K562 (cell line): ENCODE results near the gene GADD45GIP1. TPM values are rescaled to one million over a fixed set of nuclear protein-coding genes. Genes with fewer than 3 reads are reported as not detected.

Experiments
- CHCHD3 ChIP-seq: fragments of 250-450 bp; sonication (Bioruptor Pico); IDR thresholded peaks from 2 replicates; pipeline ENCODE4 v2.1.2; 2022; ENCODE audit warnings: mild to moderate bottlenecking
- ERF ChIP-seq: fragments of 450-650 bp; formaldehyde crosslinking; IDR thresholded peaks from 2 replicates; pipeline ENCODE4 v1.4.0; 2020; ENCODE audit warnings: mild to moderate bottlenecking, mixed read lengths
- FOS ChIP-seq: IDR thresholded peaks from 3 replicates; pipeline ENCODE4 v1.6.1; 2011; ENCODE audit not compliant: insufficient read length; ENCODE audit errors: extremely low read depth
- HDAC2 ChIP-seq: fragments of 450-650 bp; IDR thresholded peaks from 2 replicates; pipeline ENCODE4 v1.6.1; 2016; ENCODE audit warnings: mild to moderate bottlenecking
- HDAC8 ChIP-seq: fragments of 450-650 bp; IDR thresholded peaks from 2 replicates; pipeline ENCODE4 v1.6.1; 2016; ENCODE audit warnings: mild to moderate bottlenecking, missing genetic modification characterization, moderate library complexity, missing compliant biosample characterization
- KHSRP ChIP-seq: fragments of 450-650 bp; IDR thresholded peaks from 2 replicates; pipeline ENCODE4 v1.6.1; 2017
- KLF10 ChIP-seq: fragments of 250-450 bp; sonication (Bioruptor Pico); IDR thresholded peaks from 2 replicates; pipeline ENCODE4 v1.6.1; 2021; ENCODE audit warnings: matching md5 sums
- POLR2AphosphoS5 ChIP-seq: IDR thresholded peaks from 2 replicates; pipeline ENCODE4 v1.6.1; 2011; ENCODE audit warnings: mild to moderate bottlenecking, low read depth, low read length, moderate library complexity; ENCODE audit not compliant: control insufficient read depth, insufficient read depth
- POLR3G ChIP-seq: IDR thresholded peaks from 2 replicates; pipeline ENCODE4 v1.6.1; 2011; ENCODE audit not compliant: insufficient read length, insufficient replicate concordance; ENCODE audit errors: extremely low read depth
- SAP30 ChIP-seq: fragments of 200-600 bp; sonication (generic); IDR thresholded peaks from 2 replicates; pipeline ENCODE4 v1.6.1; 2012; ENCODE audit warnings: borderline replicate concordance, low read depth, mild to moderate bottlenecking, moderate library complexity, low read length, control low read depth, inconsistent platforms; ENCODE audit not compliant: insufficient read depth, poor library complexity, severe bottlenecking
- SIN3B ChIP-seq: fragments of 450-650 bp; IDR thresholded peaks from 2 replicates; pipeline ENCODE4 v1.6.1; 2017; ENCODE audit warnings: low read depth, mild to moderate bottlenecking, moderate library complexity
- SRF ChIP-seq, 2 experiments: fragments of 250-450, 450-650 bp in 1 of 2; sonication (Bioruptor Pico) in 1 of 2; sonication (generic) in 1 of 2; formaldehyde crosslinking; IDR thresholded peaks; 2 replicates each; pipeline versions ENCODE4 v1.5.0 to v1.5.1; 2020 to 2022; ENCODE audit warnings: mild to moderate bottlenecking in 1 of 2, missing genetic modification reagents in 1 of 2
- TRIM24 ChIP-seq, 2 experiments: fragments of 450-650 bp; IDR thresholded peaks; 2 replicates each; pipeline ENCODE4 v1.6.1; 2016
- ZFX ChIP-seq: sonication (generic); formaldehyde crosslinking; IDR thresholded peaks from 2 replicates; pipeline ENCODE4 v1.8.0; 2022; ENCODE audit warnings: mild to moderate bottlenecking, missing genetic modification reagents, moderate library complexity
- ZNF212 ChIP-seq: fragments of 450-650 bp; formaldehyde crosslinking; IDR thresholded peaks from 2 replicates; pipeline ENCODE4 v1.4.0; 2020; ENCODE audit warnings: mild to moderate bottlenecking
- ZNF511 ChIP-seq: sonication (generic); formaldehyde crosslinking; IDR thresholded peaks from 2 replicates; pipeline ENCODE4 v1.8.0; 2022; ENCODE audit warnings: mild to moderate bottlenecking, missing genetic modification reagents
- ZNF639 ChIP-seq, 2 experiments: fragments of 200-800 bp in 1 of 2; sonication (Bioruptor generic) in 1 of 2; sonication (generic) in 1 of 2; formaldehyde crosslinking in 1 of 2; IDR thresholded peaks in 1 of 2; conservative IDR thresholded peaks in 1 of 2; 2 replicates each; pipeline versions ENCODE4 v1.5.0 to v1.6.1; 2016 to 2020; ENCODE audit warnings: missing compliant biosample characterization in 1 of 2, missing genetic modification characterization in 1 of 2, missing genetic modification reagents in 1 of 2
- polyA plus RNA-seq, 8 experiments: library from polyadenylated mRNA; depleted of rRNA in 4 of 8; stranded (reverse) in 5 of 8; unstranded in 3 of 8; fragments of >200 nt; fragmentation: Nextera tagmentation in 2 of 8; fragmentation: Illumina TruSeq in 1 of 8; extraction: Ambion mirVana in 2 of 8; extraction: Trizol in 1 of 8; gene quantifications; 2 replicates each; pipeline versions ENCODE4 v1.2.1 to v1.2.3, GENCODE V29; 2011 to 2014; ENCODE audit warnings: inconsistent platforms in 1 of 8, missing spikeins in 1 of 8
- total RNA-seq, 7 experiments: library from RNA; depleted of rRNA in 6 of 7; stranded (reverse); fragments of >200 nt in 6 of 7; fragmentation: Illumina TruSeq in 2 of 7; extraction: Trizol in 2 of 7; gene quantifications; 2 replicates each; pipeline versions ENCODE4 v1.2.1 to v1.2.3, GENCODE V29; 2011 to 2021; ENCODE audit warnings: low replicate concordance in 1 of 7
- TF ChIP-seq, protein P1 (sequence below), 3 experiments: IDR thresholded peaks in 2 of 3; conservative IDR thresholded peaks in 1 of 3; 2 replicates each; pipeline ENCODE4 v1.5.1; 2011 to 2012; ENCODE audit warnings: low read length in 3 of 3, mild to moderate bottlenecking in 3 of 3, control low read depth in 2 of 3, improper control_type of control experiment in 1 of 3, inconsistent platforms in 1 of 3, low read depth in 1 of 3, mixed read lengths in 1 of 3, moderate library complexity in 1 of 3; ENCODE audit not compliant: insufficient read depth in 2 of 3
- TF ChIP-seq, protein P2 (sequence below), 2 experiments: fragments of 450-650 bp; conservative IDR thresholded peaks; 2 replicates each; pipeline ENCODE4 v1.6.1; 2017; ENCODE audit warnings: mild to moderate bottlenecking in 2 of 2, moderate library complexity in 2 of 2
- TF ChIP-seq, protein P3 (sequence below): sonication (generic); formaldehyde crosslinking; IDR thresholded peaks from 2 replicates; pipeline ENCODE4 v1.9.0; 2022; ENCODE audit warnings: mild to moderate bottlenecking, missing genetic modification reagents
- TF ChIP-seq, protein P4 (sequence below): fragments of 250-450 bp; sonication (Bioruptor Pico); IDR thresholded peaks from 2 replicates; pipeline ENCODE4 v1.6.1; 2021; ENCODE audit warnings: mild to moderate bottlenecking

Gene GADD45GIP1
- total and polyA plus RNA-seq, 9 of the 15 experiments (the other 6 are each of a cell fraction or from before 2014, with no cell fraction given), result 5.1 to 161 (median 29.2) TPM

- TF ChIP-seq, protein P1, sequence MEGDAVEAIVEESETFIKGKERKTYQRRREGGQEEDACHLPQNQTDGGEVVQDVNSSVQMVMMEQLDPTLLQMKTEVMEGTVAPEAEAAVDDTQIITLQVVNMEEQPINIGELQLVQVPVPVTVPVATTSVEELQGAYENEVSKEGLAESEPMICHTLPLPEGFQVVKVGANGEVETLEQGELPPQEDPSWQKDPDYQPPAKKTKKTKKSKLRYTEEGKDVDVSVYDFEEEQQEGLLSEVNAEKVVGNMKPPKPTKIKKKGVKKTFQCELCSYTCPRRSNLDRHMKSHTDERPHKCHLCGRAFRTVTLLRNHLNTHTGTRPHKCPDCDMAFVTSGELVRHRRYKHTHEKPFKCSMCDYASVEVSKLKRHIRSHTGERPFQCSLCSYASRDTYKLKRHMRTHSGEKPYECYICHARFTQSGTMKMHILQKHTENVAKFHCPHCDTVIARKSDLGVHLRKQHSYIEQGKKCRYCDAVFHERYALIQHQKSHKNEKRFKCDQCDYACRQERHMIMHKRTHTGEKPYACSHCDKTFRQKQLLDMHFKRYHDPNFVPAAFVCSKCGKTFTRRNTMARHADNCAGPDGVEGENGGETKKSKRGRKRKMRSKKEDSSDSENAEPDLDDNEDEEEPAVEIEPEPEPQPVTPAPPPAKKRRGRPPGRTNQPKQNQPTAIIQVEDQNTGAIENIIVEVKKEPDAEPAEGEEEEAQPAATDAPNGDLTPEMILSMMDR (IDR thresholded peaks at IDR 0.05 in 2 of 3, conservative IDR thresholded peaks at IDR 0.05 in 1 of 3; ENCODE audit: insufficient read depth in 2 of 3, low read depth in 1 of 3, low read length in 3 of 3), result peak in 2 of 3 experiments; percentile 23 to 32; a peak in 1 of 6 replicates
- no peak for TF ChIP-seq POLR3G
- TF ChIP-seq, protein P2, sequence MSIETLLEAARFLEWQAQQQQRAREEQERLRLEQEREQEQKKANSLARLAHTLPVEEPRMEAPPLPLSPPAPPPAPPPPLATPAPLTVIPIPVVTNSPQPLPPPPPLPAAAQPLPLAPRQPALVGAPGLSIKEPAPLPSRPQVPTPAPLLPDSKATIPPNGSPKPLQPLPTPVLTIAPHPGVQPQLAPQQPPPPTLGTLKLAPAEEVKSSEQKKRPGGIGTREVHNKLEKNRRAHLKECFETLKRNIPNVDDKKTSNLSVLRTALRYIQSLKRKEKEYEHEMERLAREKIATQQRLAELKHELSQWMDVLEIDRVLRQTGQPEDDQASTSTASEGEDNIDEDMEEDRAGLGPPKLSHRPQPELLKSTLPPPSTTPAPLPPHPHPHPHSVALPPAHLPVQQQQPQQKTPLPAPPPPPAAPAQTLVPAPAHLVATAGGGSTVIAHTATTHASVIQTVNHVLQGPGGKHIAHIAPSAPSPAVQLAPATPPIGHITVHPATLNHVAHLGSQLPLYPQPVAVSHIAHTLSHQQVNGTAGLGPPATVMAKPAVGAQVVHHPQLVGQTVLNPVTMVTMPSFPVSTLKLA (conservative IDR thresholded peaks at IDR 0.05), result peak; percentile 97 to 99
- TF ChIP-seq SRF (CRISPR knock-in tag; IDR thresholded peaks at IDR 0.05), result no peak
- TF ChIP-seq, protein P3, sequence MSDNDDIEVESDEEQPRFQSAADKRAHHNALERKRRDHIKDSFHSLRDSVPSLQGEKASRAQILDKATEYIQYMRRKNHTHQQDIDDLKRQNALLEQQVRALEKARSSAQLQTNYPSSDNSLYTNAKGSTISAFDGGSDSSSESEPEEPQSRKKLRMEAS (CRISPR knock-in tag), result peak; percentile 100
- no peak for TF ChIP-seq KHSRP
- TF ChIP-seq KLF10, result no peak
- no peak for TF ChIP-seq ERF (CRISPR knock-in tag)
- TF ChIP-seq SAP30, result peak; percentile 80
- TF ChIP-seq TRIM24 (IDR thresholded peaks at IDR 0.05), result peak in 1 of 2 experiments; percentile 40; a peak in 1 of 4 replicates
- no peak for TF ChIP-seq FOS
- TF ChIP-seq POLR2AphosphoS5, result no peak
- no peak for TF ChIP-seq HDAC8 (tag)
- TF ChIP-seq, protein P4, sequence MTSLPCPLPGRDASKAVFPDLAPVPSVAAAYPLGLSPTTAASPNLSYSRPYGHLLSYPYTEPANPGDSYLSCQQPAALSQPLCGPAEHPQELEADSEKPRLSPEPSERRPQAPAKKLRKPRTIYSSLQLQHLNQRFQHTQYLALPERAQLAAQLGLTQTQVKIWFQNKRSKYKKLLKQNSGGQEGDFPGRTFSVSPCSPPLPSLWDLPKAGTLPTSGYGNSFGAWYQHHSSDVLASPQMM (CRISPR knock-in tag), result no peak
- peak; percentile 69; the same call in 1 of the 2 replicates for TF ChIP-seq HDAC2
- no peak for TF ChIP-seq SIN3B
- no peak for TF ChIP-seq ZNF212 (CRISPR knock-in tag)
- TF ChIP-seq ZNF639 (CRISPR knock-in tag; conservative IDR thresholded peaks at IDR 0.05 in 1 of 2, IDR thresholded peaks at IDR 0.05 in 1 of 2), result no peak
- TF ChIP-seq ZFX (CRISPR knock-in tag), result no peak
- TF ChIP-seq CHCHD3 (CRISPR knock-in tag), result no peak
- TF ChIP-seq ZNF511 (CRISPR knock-in tag), result peak; percentile 88
Observed at GRCh38 chr19:12985049-12985776, 28.2 kb upstream of the GADD45GIP1 start (continued).
